GM19468 (cell line): Measurements from ENCODE around the gene MEF2A.
A peak's percentile ranks its signal among the peaks of the same experiment; 100 is the strongest.

ENCODE experiments used
- ATAC-seq: cut with Tn5 transposase; IDR thresholded peaks from one replicate; pipeline ENCODE4 v1.9.1; 2021; ENCODE audit warnings: mild to moderate bottlenecking, moderate library complexity, moderate number of reproducible peaks; ENCODE audit not compliant: unreplicated experiment; ENCODE audit errors: extremely low read depth

MEF2A gene

GRCh38 chr15:99561476-99562230 is 4.1 kb upstream of the MEF2A start:
- ATAC-seq, result no peak

GRCh38 chr15:99562238-99562637 is 3.5 kb upstream of the MEF2A start:
- no peak for ATAC-seq

- ATAC-seq, result peak; percentile 14
Measured at GRCh38 chr15:99564221-99565048, 1.3 kb upstream of the MEF2A start.

GRCh38 chr15:99565049-99565298 is 810 bp upstream of the MEF2A start:
- no peak for ATAC-seq

- no peak for ATAC-seq
Measured at GRCh38 chr15:99566157-99566897, 543 bp downstream of the MEF2A start.

- no peak for ATAC-seq
Measured at GRCh38 chr15:99568625-99569352, 3.0 kb downstream of the MEF2A start.

GRCh38 chr15:99571299-99571698 is 5.5 kb downstream of the MEF2A start:
- no peak for ATAC-seq

- ATAC-seq, result no peak
Measured at GRCh38 chr15:99574048-99574447, 8.3 kb downstream of the MEF2A start.

- ATAC-seq, result no peak
Measured at GRCh38 chr15:99574502-99574901, 8.7 kb downstream of the MEF2A start.

GRCh38 chr15:99578809-99579208 is 13.0 kb downstream of the MEF2A start:
- peak; percentile 57 for ATAC-seq

- ATAC-seq, result no peak
Measured at GRCh38 chr15:99580076-99580475, 14.3 kb downstream of the MEF2A start.

- no peak for ATAC-seq
Measured at GRCh38 chr15:99582508-99582960, 16.8 kb downstream of the MEF2A start.

GRCh38 chr15:99584081-99584600 is 18.4 kb downstream of the MEF2A start:
- ATAC-seq, result no peak

- no peak for ATAC-seq
Measured at GRCh38 chr15:99586121-99586520, 20.3 kb downstream of the MEF2A start.

- no peak for ATAC-seq
Measured at GRCh38 chr15:99589801-99590200, 24.0 kb downstream of the MEF2A start.

GRCh38 chr15:99590913-99591646 is 25.3 kb downstream of the MEF2A start:
- ATAC-seq, result peak; percentile 58

GRCh38 chr15:99592145-99592791 is 26.5 kb downstream of the MEF2A start:
- ATAC-seq, result no peak

GRCh38 chr15:99593070-99593469 is 27.3 kb downstream of the MEF2A start:
- ATAC-seq, result no peak

- ATAC-seq, result no peak
Measured at GRCh38 chr15:99594916-99595315, 29.1 kb downstream of the MEF2A start.
